Midbrain (tissue), 1 donor: Measurements from ENCODE around the gene WNK1.
A peak's percentile ranks its signal among the peaks of the same experiment; 100 is the strongest.
"Not testable (repeated sequence)": the region's sequence is repeated elsewhere in the genome, so short reads cannot be mapped to it uniquely, and the experiment has no call there.

Experiments used
- DNase-seq: peaks from one replicate; lab custom pipeline; 2025; lab: John Stamatoyannopoulos, UW

The WNK1 gene

DNA sequence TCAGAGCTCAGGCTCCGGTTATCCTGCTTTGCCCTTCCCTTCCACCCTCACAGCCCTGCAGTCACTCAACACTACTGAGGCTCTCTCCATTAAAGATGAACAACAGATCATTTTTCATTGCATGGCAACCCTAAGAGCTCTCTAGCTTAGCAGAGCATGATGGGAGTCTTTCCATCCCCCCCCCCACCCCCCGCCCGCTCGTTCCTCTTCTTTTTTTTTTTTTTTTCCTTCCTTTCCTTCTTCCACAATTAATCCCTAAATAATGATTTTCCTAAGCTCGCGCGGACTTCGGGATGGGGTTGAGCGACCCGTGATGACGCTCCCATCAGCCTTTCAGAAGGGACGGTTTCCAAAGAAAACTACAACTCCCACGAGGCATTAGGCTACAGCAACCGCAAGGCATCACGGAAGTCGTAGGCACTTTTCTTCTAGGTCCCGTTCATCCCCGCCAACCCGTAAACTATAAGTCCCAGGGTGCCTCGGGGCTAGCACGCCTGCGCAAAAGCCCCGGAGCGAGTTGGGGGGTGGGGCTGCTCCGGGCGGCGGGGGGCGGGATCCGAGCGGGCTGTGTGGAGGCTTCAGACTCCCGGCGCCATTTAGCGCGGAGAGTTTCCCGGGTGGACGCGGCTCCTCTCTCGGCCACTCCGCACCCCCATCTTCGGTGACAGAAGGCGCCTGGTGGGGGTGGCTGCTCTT, at the start of gene WNK1:
TSS of gene WNK1 (plus strand) at position 581 of the 696 bp plus-strand sequence. CDS start 987 bp downstream, outside the sequence.
- DNase-seq = peak; percentile 98

GRCh38 chr12:704516-705242, 47.7 kb upstream of the WNK1 start:
- no peak for DNase-seq

GRCh38 chr12:708084-708483, 44.3 kb upstream of the WNK1 start:
- not testable (repeated sequence) for DNase-seq

DNA sequence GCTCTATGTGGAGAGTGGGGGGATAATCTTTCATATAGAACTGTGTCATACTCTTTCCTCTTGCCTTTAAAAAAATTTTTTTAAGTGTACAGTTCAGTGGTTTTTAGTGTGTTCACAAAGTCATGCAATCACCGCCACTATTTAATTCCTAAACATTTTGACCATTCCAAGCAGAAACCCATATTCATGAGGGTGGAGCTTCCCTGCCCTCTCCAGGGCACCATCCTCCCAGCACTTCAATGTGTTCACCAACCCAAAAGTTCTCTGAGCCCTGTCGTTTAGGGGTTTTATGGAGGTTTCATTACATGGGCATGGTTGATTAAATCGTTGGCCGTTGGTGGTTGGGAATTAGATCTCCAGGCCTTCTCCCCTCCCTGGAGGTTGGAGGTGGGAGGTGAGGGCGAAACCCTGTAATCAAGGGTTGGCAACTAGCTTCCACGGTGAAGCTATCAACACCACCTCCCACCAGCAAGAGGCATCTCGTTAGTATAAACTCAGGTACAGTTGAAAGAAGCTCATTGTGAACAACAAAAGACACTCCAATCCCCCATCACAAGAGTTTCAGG, 42.8 kb upstream of the WNK1 start:
- no peak for DNase-seq

GRCh38 chr12:712172-712863, 40.1 kb upstream of the WNK1 start:
- DNase-seq = no peak

DNA sequence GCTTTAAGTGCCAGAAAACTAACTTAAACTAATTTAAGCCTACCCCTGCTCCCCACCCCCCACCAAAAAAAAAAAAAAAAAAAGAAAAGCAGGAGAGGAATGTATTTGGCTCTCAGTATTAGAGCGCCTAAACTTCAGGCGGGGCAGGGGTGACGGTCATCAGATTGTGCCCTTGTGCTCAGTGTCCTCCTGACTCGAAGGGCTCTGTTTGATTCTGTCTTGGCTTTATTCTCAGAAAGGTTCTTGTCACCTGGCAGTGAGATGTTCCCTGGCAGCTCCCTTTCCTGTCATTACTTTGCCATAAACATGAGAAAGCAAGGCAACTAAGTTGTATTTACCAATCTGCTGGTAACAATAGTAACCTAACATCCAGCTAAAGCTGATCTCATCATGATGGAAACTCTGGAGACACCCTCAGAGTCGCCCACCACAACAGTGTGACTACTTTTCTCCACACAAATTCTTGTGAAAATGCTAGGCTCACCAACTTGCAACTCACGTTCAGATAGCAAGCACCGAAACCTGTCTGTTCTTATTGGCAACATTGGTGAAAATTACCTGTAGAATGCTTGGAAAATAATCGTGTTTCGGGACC, 39.0 kb upstream of the WNK1 start:
- DNase-seq = no peak

GRCh38 chr12:716506-716905, 35.9 kb upstream of the WNK1 start:
- DNase-seq = no peak

- no peak for DNase-seq
These were observed 33.6 kb upstream of the WNK1 start for GRCh38 chr12:718756-719102.

GRCh38 chr12:720231-720941, 32.0 kb upstream of the WNK1 start:
- no peak for DNase-seq

DNA sequence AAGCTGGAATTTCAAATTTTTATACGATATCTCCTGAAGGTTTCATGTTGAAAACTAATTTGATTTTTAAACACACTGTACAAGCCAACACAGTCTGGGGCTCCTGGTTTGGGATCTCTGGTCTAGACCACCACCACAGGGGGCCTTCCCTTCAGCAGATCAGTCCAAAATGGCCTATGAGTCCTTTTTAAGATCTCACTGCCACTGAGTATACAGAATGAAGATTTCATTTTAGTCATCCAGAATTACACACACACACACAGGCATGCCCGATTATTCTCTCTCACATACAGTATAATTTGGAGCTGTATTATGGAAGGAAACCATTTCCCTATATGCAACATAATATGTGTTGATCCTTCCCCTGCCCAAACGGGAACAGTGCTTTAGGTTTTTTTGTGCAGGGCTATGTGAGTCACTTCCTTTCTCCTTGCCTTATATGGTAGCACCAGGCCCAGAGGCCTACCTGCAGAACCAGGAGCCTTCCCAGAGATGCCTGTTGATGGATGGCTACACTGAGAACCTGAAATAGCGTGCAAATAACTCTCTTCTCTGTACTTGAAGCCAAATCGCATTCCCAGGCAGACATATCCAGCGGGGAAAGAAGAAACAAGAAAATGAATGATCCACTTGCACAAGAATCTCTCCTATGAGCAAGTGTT, 28.1 kb upstream of the WNK1 start:
- no peak for DNase-seq

GRCh38 chr12:725076-725475, 27.3 kb upstream of the WNK1 start:
- DNase-seq = no peak

GRCh38 chr12:726281-727140, 25.9 kb upstream of the WNK1 start:
- no peak for DNase-seq

DNA sequence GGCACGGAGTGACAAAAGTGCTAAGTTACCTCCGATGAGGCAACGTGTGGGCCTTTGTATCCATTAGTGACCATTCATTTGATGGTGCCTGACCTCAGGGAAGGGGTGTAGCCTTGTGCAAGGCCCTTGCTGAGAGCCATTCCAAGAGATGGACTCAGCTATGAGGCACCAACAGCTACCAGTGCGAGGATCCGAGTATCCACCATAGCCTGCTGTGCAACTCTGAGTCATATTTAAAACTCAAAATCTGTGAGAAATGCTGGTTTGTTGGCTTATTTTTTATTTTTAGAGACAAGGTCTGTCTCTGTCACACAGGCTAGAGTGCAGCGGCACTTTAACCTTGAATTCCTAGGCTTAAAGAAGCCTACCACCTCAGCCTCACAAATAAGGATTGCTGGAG, 25.1 kb upstream of the WNK1 start:
- no peak for DNase-seq

DNA sequence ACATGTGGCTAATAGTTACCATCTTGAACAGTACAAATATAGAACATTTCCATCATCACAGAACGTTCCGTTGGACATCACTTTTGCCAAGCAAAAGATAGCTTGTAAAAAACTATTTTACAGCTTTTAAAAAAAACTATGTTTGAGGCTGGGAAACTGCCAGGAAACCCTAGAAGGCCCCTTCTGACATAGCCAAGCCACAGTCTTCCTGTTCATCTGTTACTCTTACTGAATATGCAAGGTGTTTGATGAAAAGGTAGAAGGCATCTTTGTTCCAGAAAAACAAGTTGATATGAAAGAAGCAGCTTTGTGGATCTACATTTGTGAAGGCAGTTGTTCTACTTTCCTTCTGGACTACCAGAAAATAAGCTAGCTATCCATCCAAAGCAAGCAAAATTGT, 23.6 kb upstream of the WNK1 start:
- DNase-seq = no peak

DNA sequence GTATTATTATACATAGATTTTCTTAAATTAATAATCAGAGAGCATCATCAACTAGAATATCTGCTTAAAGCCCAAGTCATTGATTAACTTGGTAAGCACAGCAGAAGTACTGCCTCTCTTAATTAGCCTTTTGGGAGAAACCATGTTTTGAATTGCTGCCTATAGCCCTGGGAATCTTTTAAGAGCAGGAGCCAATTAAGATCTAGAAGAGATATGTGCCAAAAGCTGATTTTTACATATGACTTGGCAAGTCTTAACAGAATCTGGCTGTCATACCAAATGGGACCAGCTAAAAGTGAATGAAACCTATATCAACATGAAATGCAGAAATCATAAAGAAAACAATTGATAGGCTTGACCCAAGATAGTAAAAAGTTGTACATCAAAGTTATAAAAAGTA, 23.2 kb upstream of the WNK1 start:
- no peak for DNase-seq

DNA sequence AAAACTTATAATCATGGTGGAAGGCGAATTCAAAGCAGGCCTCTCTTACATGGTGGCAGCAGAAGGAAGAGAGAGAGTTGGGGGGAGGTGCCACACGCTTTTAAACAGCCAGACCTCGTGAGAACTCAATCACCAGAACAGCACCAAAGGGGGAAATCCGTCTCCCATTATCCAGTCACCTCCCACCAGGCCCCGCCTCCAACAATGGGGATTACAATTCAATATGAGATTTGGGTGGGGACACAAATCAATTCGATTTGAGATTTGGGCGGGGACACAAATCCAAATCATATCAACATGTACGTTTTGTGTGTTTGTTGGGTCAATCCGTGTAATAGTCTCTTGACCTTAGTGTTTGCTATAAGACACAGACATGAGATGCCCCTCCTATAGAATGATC, 21.8 kb upstream of the WNK1 start:
- no peak for DNase-seq

GRCh38 chr12:737122-737739, 15.1 kb upstream of the WNK1 start:
- no peak for DNase-seq

- DNase-seq = no peak
These were observed 13.7 kb upstream of the WNK1 start for GRCh38 chr12:738712-739111.

- DNase-seq = no peak
These were observed 13.0 kb upstream of the WNK1 start for GRCh38 chr12:739349-739748.

- DNase-seq = no peak
These were observed 11.5 kb upstream of the WNK1 start for GRCh38 chr12:740921-741320.
